H9 (cell line): Measurements from ENCODE around the gene SP5. TPM values are rescaled to one million over a fixed set of nuclear protein-coding genes. Genes with fewer than 3 reads are reported as not detected.

Source experiments
- DNase-seq: peaks from one replicate; pipeline ENCODE4 v3.0.0-alpha.2; 2017
- H2AFZ ChIP-seq: one replicate; pipeline ENCODE4 v1.6.1; 2013; ENCODE audit warnings: mild to moderate bottlenecking, low read length, control low read depth, moderate library complexity
- H2AK5ac ChIP-seq: 2 replicates; pipeline ENCODE4 v1.6.1; 2013; ENCODE audit warnings: low read length, control low read depth, mixed read lengths; ENCODE audit not compliant: insufficient read length
- H2BK120ac ChIP-seq: one replicate; pipeline ENCODE4 v1.6.1; 2013; ENCODE audit warnings: low read depth, mild to moderate bottlenecking, low read length, control low read depth, inconsistent platforms; ENCODE audit not compliant: poor library complexity, severe bottlenecking
- H2BK12ac ChIP-seq: 2 replicates; pipeline ENCODE4 v1.6.1; 2013; ENCODE audit warnings: low read length, control low read depth, mixed read lengths, low read depth; ENCODE audit not compliant: insufficient read length
- H2BK15ac ChIP-seq: 2 replicates; pipeline ENCODE4 v1.6.1; 2013; ENCODE audit warnings: low read depth, low read length, control low read depth
- H2BK20ac ChIP-seq: one replicate; pipeline ENCODE4 v1.6.1; 2013; ENCODE audit warnings: low read depth, mild to moderate bottlenecking, low read length, control low read depth, inconsistent platforms; ENCODE audit not compliant: poor library complexity, severe bottlenecking
- H2BK5ac ChIP-seq: 2 replicates; pipeline ENCODE4 v1.6.1; 2013; ENCODE audit warnings: low read length, control low read depth, mixed read lengths; ENCODE audit not compliant: insufficient read length
- H3K14ac ChIP-seq: 2 replicates; pipeline ENCODE4 v1.6.1; 2013; ENCODE audit warnings: low read length, control low read depth; ENCODE audit not compliant: insufficient read depth
- H3K18ac ChIP-seq: 2 replicates; pipeline ENCODE4 v1.6.1; 2013; ENCODE audit warnings: low read depth, mild to moderate bottlenecking, mixed read lengths, low read length, control low read depth; ENCODE audit not compliant: insufficient read length
- H3K23ac ChIP-seq: 2 replicates; pipeline ENCODE4 v1.6.1; 2013; ENCODE audit warnings: low read length, control low read depth, mixed read lengths, low read depth; ENCODE audit not compliant: insufficient read length
- H3K23me2 ChIP-seq: 2 replicates; pipeline ENCODE4 v1.6.1; 2013; ENCODE audit warnings: low read depth, mild to moderate bottlenecking, mixed read lengths, low read length, control low read depth; ENCODE audit not compliant: insufficient read length, poor library complexity, severe bottlenecking
- H3K27ac ChIP-seq: 2 replicates; pipeline ENCODE4 v1.5.1; 2013; ENCODE audit warnings: low read length, control low read depth, mixed read lengths, low read depth; ENCODE audit not compliant: insufficient read length
- H3K27me3 ChIP-seq: 2 replicates; pipeline ENCODE4 v1.6.1; 2013; ENCODE audit warnings: low read length, control low read depth, inconsistent platforms; ENCODE audit not compliant: insufficient read depth
- H3K4ac ChIP-seq: 2 replicates; pipeline ENCODE4 v1.6.1; 2013; ENCODE audit warnings: low read depth, mild to moderate bottlenecking, control low read depth, inconsistent platforms, low read length, moderate library complexity
- H3K4me1 ChIP-seq: 2 replicates; pipeline ENCODE4 v1.6.1; 2013; ENCODE audit warnings: low read length, control low read depth, inconsistent platforms; ENCODE audit not compliant: insufficient read depth
- H3K4me2 ChIP-seq: 2 replicates; pipeline ENCODE4 v1.6.1; 2013; ENCODE audit warnings: low read length, control low read depth, mixed read lengths; ENCODE audit not compliant: insufficient read length, insufficient read depth
- H3K56ac ChIP-seq: 2 replicates; pipeline ENCODE4 v1.6.1; 2013; ENCODE audit warnings: low read depth, mild to moderate bottlenecking, mixed read lengths, low read length, control low read depth; ENCODE audit not compliant: insufficient read length
- H3K79me1 ChIP-seq: 2 replicates; pipeline ENCODE4 v1.6.1; 2013; ENCODE audit warnings: low read depth, mild to moderate bottlenecking, moderate library complexity, low read length, control low read depth, inconsistent platforms; ENCODE audit not compliant: insufficient read depth, poor library complexity, severe bottlenecking
- H3K79me2 ChIP-seq: 2 replicates; pipeline ENCODE4 v1.6.1; 2013; ENCODE audit warnings: low read length, control low read depth, inconsistent platforms; ENCODE audit not compliant: insufficient read depth
- H3K9ac ChIP-seq: 2 replicates; pipeline ENCODE4 v1.6.1; 2013; ENCODE audit warnings: low read length, control low read depth, mixed read lengths; ENCODE audit not compliant: insufficient read length; ENCODE audit errors: extremely low read depth
- H3K9me3 ChIP-seq: one replicate; pipeline ENCODE4 v1.6.1; 2013; ENCODE audit warnings: low read depth, low read length, inconsistent platforms; ENCODE audit not compliant: control insufficient read depth
- H3T11ph ChIP-seq: one replicate; pipeline ENCODE4 v1.6.1; 2013; ENCODE audit warnings: mild to moderate bottlenecking, low read length, control low read depth, inconsistent platforms
- H4K20me1 ChIP-seq: one replicate; pipeline ENCODE4 v1.6.1; 2013; ENCODE audit not compliant: control insufficient read depth, insufficient read length, insufficient read depth
- H4K5ac ChIP-seq: 2 replicates; pipeline ENCODE4 v1.6.1; 2013; ENCODE audit warnings: low read depth, mild to moderate bottlenecking, mixed read lengths, low read length, control low read depth; ENCODE audit not compliant: insufficient read length
- H4K8ac ChIP-seq: replicated peaks from 2 replicates; pipeline ENCODE4 v1.6.1; 2013; ENCODE audit warnings: low read length, control low read depth, mixed read lengths, low read depth; ENCODE audit not compliant: insufficient read length
- H4K91ac ChIP-seq: 2 replicates; pipeline ENCODE4 v1.6.1; 2013; ENCODE audit warnings: low read depth, mild to moderate bottlenecking, moderate library complexity, mixed read lengths, low read length, control low read depth; ENCODE audit not compliant: insufficient read length
- H3K27ac Mint-ChIP-seq, 3 experiments: 2 replicates in 2 of 3; 3 replicates in 1 of 3; pipeline ENCODE4 v1.8.0; 2020 to 2021; ENCODE audit warnings: mixed read lengths in 3 of 3, mild to moderate bottlenecking in 1 of 3, moderate library complexity in 1 of 3
- H3K27me3 Mint-ChIP-seq: 2 replicates; pipeline ENCODE4 v1.8.0; 2021; ENCODE audit warnings: low read depth, mild to moderate bottlenecking, moderate library complexity, mixed read lengths
- H3K36me3 Mint-ChIP-seq, 3 experiments: 2 replicates in 2 of 3; 3 replicates in 1 of 3; pipeline ENCODE4 v1.8.0; 2020 to 2021; ENCODE audit warnings: low read depth in 3 of 3, mixed read lengths in 3 of 3; ENCODE audit not compliant: insufficient read depth in 1 of 3
- H3K4me1 Mint-ChIP-seq, 2 experiments: 2 replicates each; pipeline ENCODE4 v1.8.0; 2020; ENCODE audit warnings: mixed read lengths in 2 of 2
- H3K4me3 Mint-ChIP-seq, 2 experiments: 2 replicates in 1 of 2; 3 replicates in 1 of 2; pipeline ENCODE4 v1.8.0; 2020 to 2021; ENCODE audit warnings: mild to moderate bottlenecking in 2 of 2, mixed read lengths in 2 of 2, moderate library complexity in 1 of 2
- H3K9me3 Mint-ChIP-seq, 2 experiments: 2 replicates in 1 of 2; 3 replicates in 1 of 2; pipeline ENCODE4 v1.8.0; 2020; ENCODE audit warnings: mild to moderate bottlenecking in 2 of 2, mixed read lengths in 2 of 2, moderate library complexity in 1 of 2
- WGBS: extraction: QIAGEN DNeasy Blood & Tissue Kit; methylation state at CpG from one replicate; pipeline ENCODE4 v1.1.7; 2013; ENCODE audit warnings: missing lambda C conversion rate, low lambda C conversion rate, mixed read lengths; ENCODE audit not compliant: insufficient read length; ENCODE audit errors: extremely low coverage; 5-methylcytosine and 5-hydroxymethylcytosine counted together
- total RNA-seq: library from RNA; stranded (reverse); gene quantifications from 2 replicates; pipeline ENCODE4 v1.2.1, GENCODE V29; 2021
- TF ChIP-seq, protein P1 (sequence below): fragments of 200-600 bp; sonication (generic); conservative IDR thresholded peaks from 3 replicates; pipeline ENCODE4 v1.8.0; 2021; ENCODE audit warnings: antibody characterized with exemption, mild to moderate bottlenecking

SP5 gene
- total RNA-seq, 1 experiment from 2014 or later, result 1.7 TPM

DNA sequence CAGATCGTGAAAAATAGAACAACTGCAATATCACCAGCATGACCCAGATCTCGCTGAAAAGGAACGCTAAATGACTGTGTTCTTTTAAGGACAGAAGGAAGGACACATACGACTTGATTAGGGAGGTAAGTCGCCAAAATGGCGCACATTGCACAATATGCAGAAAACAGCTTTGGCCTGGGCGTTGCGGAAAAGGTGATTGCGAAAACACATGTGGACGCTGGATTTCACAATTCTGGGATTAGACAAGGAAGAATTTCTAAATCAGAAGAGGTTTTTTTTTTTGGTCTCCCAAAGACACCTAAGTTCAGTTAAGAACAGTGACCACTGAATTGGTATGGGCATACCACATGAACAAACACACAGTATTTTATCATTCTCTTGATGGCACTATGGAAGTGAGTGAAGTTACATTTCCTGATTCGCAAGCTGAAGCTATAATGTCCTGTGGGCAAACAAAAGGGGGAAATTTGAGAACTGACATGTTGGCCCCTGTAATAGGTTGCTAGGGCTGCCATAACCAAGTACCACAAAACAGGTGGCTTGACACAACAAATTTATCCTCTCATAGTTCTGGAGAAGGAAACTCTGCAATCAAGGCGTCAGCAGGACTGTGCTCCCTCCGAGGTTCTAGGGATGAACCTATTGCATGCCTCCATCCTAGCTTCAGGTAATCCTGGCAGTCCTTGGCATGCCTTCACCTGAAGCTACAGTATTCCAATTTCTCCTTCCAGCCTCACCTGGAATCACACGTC is 29.3 kb downstream of the SP5 start:
- Histone ChIP-seq H3K9me3 (no peaks in the 10 kb centered on the region), H3K27me3 (no peaks in the 10 kb centered on the region), H2AK5ac (no peak overlapping the region), H3K18ac (no peak overlapping the region), H3K27ac (no peak overlapping the region), H2BK20ac (no peak overlapping the region), H3T11ph (no peak overlapping the region), H2BK12ac (no peak overlapping the region), H2BK15ac (no peak overlapping the region), H4K20me1 (no peaks in the 10 kb centered on the region), H3K56ac (no peak overlapping the region), H3K4me2 (no peak overlapping the region), H2BK5ac (no peak overlapping the region), H3K4me1 (no peaks in the 10 kb centered on the region), H4K8ac (no peak overlapping the region), H3K4ac (no peak overlapping the region), H2AFZ (no peak overlapping the region), H3K79me1 (no peaks in the 10 kb centered on the region), H2BK120ac (no peak overlapping the region), H3K23me2 (no peaks in the 10 kb centered on the region), H3K23ac (no peak overlapping the region), H4K91ac (no peak overlapping the region), H3K14ac (no peak overlapping the region), H4K5ac (no peak overlapping the region), H3K79me2 (no peaks in the 10 kb centered on the region), H3K9ac (no peak overlapping the region)
- TF ChIP-seq, protein P1, sequence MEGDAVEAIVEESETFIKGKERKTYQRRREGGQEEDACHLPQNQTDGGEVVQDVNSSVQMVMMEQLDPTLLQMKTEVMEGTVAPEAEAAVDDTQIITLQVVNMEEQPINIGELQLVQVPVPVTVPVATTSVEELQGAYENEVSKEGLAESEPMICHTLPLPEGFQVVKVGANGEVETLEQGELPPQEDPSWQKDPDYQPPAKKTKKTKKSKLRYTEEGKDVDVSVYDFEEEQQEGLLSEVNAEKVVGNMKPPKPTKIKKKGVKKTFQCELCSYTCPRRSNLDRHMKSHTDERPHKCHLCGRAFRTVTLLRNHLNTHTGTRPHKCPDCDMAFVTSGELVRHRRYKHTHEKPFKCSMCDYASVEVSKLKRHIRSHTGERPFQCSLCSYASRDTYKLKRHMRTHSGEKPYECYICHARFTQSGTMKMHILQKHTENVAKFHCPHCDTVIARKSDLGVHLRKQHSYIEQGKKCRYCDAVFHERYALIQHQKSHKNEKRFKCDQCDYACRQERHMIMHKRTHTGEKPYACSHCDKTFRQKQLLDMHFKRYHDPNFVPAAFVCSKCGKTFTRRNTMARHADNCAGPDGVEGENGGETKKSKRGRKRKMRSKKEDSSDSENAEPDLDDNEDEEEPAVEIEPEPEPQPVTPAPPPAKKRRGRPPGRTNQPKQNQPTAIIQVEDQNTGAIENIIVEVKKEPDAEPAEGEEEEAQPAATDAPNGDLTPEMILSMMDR, result no peak
- Mint-ChIP-seq H3K4me3 (no peak overlapping the region), H3K36me3 (no peaks in the 10 kb centered on the region; a peak in 1 of 7 replicates), H3K27me3 (peaks cover 2% of the 10 kb centered on the region; the same call in 1 of the 2 replicates), H3K27ac (no peak overlapping the region), H3K9me3 (no peaks in the 10 kb centered on the region), H3K4me1 (peaks cover 7 to 10% of the 10 kb centered on the region in 2 experiments)
- no peak for DNase-seq
- WGBS, result no CpG with 5 or more reads among the region's 14 CpGs
